PC-9 (cell line): ENCODE results near the gene SFMBT2. TPM values are rescaled to one million over a fixed set of nuclear protein-coding genes. Genes with fewer than 3 reads are reported as not detected.
"Not testable (repeated sequence)": the region's sequence is repeated elsewhere in the genome, so short reads cannot be mapped to it uniquely, and the experiment has no call there.

Source experiments
- BruUV-seq: library from RNA; stranded (reverse); fragments of 400-500 nt; replicated peaks from 2 replicates; lab custom pipeline; 2021; lab: Mats Ljungman, UMichigan
- CTCF ChIA-PET: fragments of 300-600 bp; sonication (Branson Sonifier 250); formaldehyde crosslinking; loops from one replicate; lab custom pipeline; 2022; ENCODE audit warnings: antibody characterized with exemption; lab: Charles Lee
- POLR2A ChIA-PET: fragments of 300-600 bp; sonication (Branson Sonifier 250); formaldehyde crosslinking; loops from one replicate; lab custom pipeline; 2022; ENCODE audit warnings: antibody characterized with exemption; ENCODE audit not compliant: unreplicated experiment; lab: Charles Lee
- DNase-seq, 2 experiments: peaks; one replicate each; pipeline versions ENCODE4 v3.0.0 to v3.0.0-alpha.2; 2015 to 2022; ENCODE audit warnings: mixed read lengths in 1 of 2
- H2AFZ ChIP-seq: fragments of 200-600 bp; sonication (generic); 2 replicates; pipeline ENCODE4 v1.8.1; 2017; ENCODE audit warnings: antibody characterized with exemption
- H3F3A ChIP-seq: fragments of 200-600 bp; sonication (generic); 2 replicates; pipeline ENCODE4 v1.8.1; 2017; ENCODE audit warnings: antibody characterized with exemption, mild to moderate bottlenecking, low read depth; ENCODE audit not compliant: insufficient read depth
- H3K27ac ChIP-seq: fragments of 200-600 bp; sonication (generic); 2 replicates; pipeline ENCODE4 v1.6.1; 2016; ENCODE audit warnings: mixed run types
- H3K27me3 ChIP-seq: fragments of 200-600 bp; sonication (generic); 2 replicates; pipeline ENCODE4 v1.6.1; 2016; ENCODE audit warnings: low read depth, mixed run types; ENCODE audit not compliant: insufficient read depth
- H3K36me3 ChIP-seq: fragments of 200-600 bp; sonication (generic); 2 replicates; pipeline ENCODE4 v1.6.1; 2016; ENCODE audit warnings: low read depth, mixed run types
- H3K4me1 ChIP-seq: fragments of 200-600 bp; sonication (generic); replicated peaks from 2 replicates; pipeline ENCODE4 v1.6.1; 2016; ENCODE audit warnings: mixed run types; ENCODE audit not compliant: insufficient read depth
- H3K4me2 ChIP-seq: fragments of 200-600 bp; sonication (generic); 2 replicates; pipeline ENCODE4 v1.6.1; 2017; ENCODE audit warnings: mixed run types
- H3K4me3 ChIP-seq: fragments of 200-600 bp; sonication (generic); 2 replicates; pipeline ENCODE4 v1.6.1; 2016; ENCODE audit warnings: mixed run types
- H3K79me2 ChIP-seq: fragments of 200-600 bp; sonication (generic); 2 replicates; pipeline ENCODE4 v1.6.1; 2017; ENCODE audit warnings: low read depth, mixed run types
- H3K9me2 ChIP-seq: fragments of 200-600 bp; sonication (generic); 2 replicates; pipeline ENCODE4 v1.8.1; 2017; ENCODE audit warnings: mild to moderate bottlenecking; ENCODE audit not compliant: insufficient read depth
- H3K9me3 ChIP-seq: fragments of 200-600 bp; sonication (generic); 2 replicates; pipeline ENCODE4 v1.8.1; 2016; ENCODE audit warnings: low read depth; ENCODE audit not compliant: insufficient read depth
- H4K20me1 ChIP-seq: fragments of 200-600 bp; sonication (generic); 2 replicates; pipeline ENCODE4 v1.8.1; 2017; ENCODE audit not compliant: insufficient read depth
- CTCF ChIP-seq: fragments of 200-600 bp; sonication (generic); conservative IDR thresholded peaks from 2 replicates; pipeline ENCODE4 v1.6.1; 2017; ENCODE audit warnings: mixed run types, antibody characterized with exemption, mild to moderate bottlenecking, moderate library complexity
- EZH2 ChIP-seq: fragments of 200-600 bp; sonication (generic); IDR thresholded peaks from 2 replicates; pipeline ENCODE4 v1.8.0; 2017; ENCODE audit warnings: antibody characterized with exemption, low read depth
- intact Hi-C: fragments of 100-400 bp; cut with micrococcal nuclease; formaldehyde crosslinking; loops from one replicate; pipeline ENCODE4 v1.10.0; 2022; ENCODE audit not compliant: unreplicated experiment
- total RNA-seq: library from RNA; stranded (reverse); gene quantifications from 2 replicates; pipeline ENCODE4 v1.2.3, GENCODE V29; 2021

SFMBT2 gene
- total RNA-seq, 1 experiment from 2014 or later = 0.07 TPM

- POLR2A ChIA-PET = no interaction called here
- no peak overlapping the region for H2AFZ ChIP-seq
Measured at GRCh38 chr10:7192061-7192460, 218.8 kb downstream of the SFMBT2 start.

GRCh38 chr10:7190772-7191171 lies 220.1 kb downstream of the SFMBT2 start:
- H3K4me1 ChIP-seq, H3K79me2 ChIP-seq, H3K9me3 ChIP-seq, H3F3A ChIP-seq, H3K4me3 ChIP-seq, H3K27ac ChIP-seq, H3K9me2 ChIP-seq, H4K20me1 ChIP-seq, DNase-seq, POLR2A ChIA-PET, CTCF ChIA-PET, intact Hi-C loops, H3K4me2 ChIP-seq, H3K36me3 ChIP-seq, BruUV-seq, H2AFZ ChIP-seq: not testable (repeated sequence)
- H3K27me3 ChIP-seq = peaks cover 81% of the 10 kb centered on the region

More at GRCh38 chr10:7192061-7192460, 218.8 kb downstream of the SFMBT2 start:
- no peak overlapping the region for H3K4me3 ChIP-seq
- H3F3A ChIP-seq = no peaks in the 10 kb centered on the region
- CTCF ChIA-PET = no interaction called here
- TF ChIP-seq EZH2 (no peak), CTCF (no peak)
- H3K36me3 ChIP-seq = no peaks in the 10 kb centered on the region
- no peak overlapping the region for H3K4me2 ChIP-seq
- no peaks in the 10 kb centered on the region for H3K4me1 ChIP-seq
- peaks cover 86% of the 10 kb centered on the region for H3K27me3 ChIP-seq
- H3K27ac ChIP-seq = no peak overlapping the region
- intact Hi-C loops = no loop called here
- no peaks in the 10 kb centered on the region for H3K79me2 ChIP-seq
- BruUV-seq = no TSS peak
- no peak for DNase-seq
- no peaks in the 10 kb centered on the region for H3K9me2 ChIP-seq
- no peaks in the 10 kb centered on the region for H4K20me1 ChIP-seq
- H3K9me3 ChIP-seq = no peaks in the 10 kb centered on the region

- Histone ChIP-seq H3K4me3 (no peak overlapping the region), H3K4me2 (no peak overlapping the region), H4K20me1 (no peaks in the 10 kb centered on the region), H3K27ac (no peak overlapping the region), H3K27me3 (peaks cover 78% of the 10 kb centered on the region), H3K4me1 (no peaks in the 10 kb centered on the region), H3K79me2 (no peaks in the 10 kb centered on the region), H2AFZ (no peak overlapping the region), H3K9me3 (no peaks in the 10 kb centered on the region), H3K36me3 (no peaks in the 10 kb centered on the region), H3K9me2 (no peaks in the 10 kb centered on the region), H3F3A (no peaks in the 10 kb centered on the region)
- POLR2A ChIA-PET = no interaction called here
- no TSS peak for BruUV-seq
- intact Hi-C loops = no loop called here
- no peak for TF ChIP-seq EZH2
- no peak for TF ChIP-seq CTCF
- no peak for DNase-seq
- CTCF ChIA-PET = no interaction called here
Measured at GRCh38 chr10:7189909-7190308, 220.9 kb downstream of the SFMBT2 start.

- Histone ChIP-seq H2AFZ (no peak overlapping the region), H3K4me1 (no peaks in the 10 kb centered on the region), H3K27me3 (peaks cover 68% of the 10 kb centered on the region), H3K79me2 (no peaks in the 10 kb centered on the region), H3K9me2 (no peaks in the 10 kb centered on the region), H4K20me1 (no peaks in the 10 kb centered on the region), H3K4me3 (no peak overlapping the region), H3K4me2 (no peak overlapping the region), H3F3A (no peaks in the 10 kb centered on the region), H3K27ac (no peak overlapping the region), H3K36me3 (no peaks in the 10 kb centered on the region), H3K9me3 (no peaks in the 10 kb centered on the region)
- TF ChIP-seq CTCF = no peak
- TF ChIP-seq EZH2 = no peak
- intact Hi-C loops = no loop called here
- POLR2A ChIA-PET = no interaction called here
- CTCF ChIA-PET = no interaction called here
- no TSS peak for BruUV-seq
- DNase-seq = no peak
Measured at GRCh38 chr10:7188456-7189050, 222.3 kb downstream of the SFMBT2 start.
